Prostate gland (tissue), 2 donors: ENCODE results near the gene MRPS23. TPM values are rescaled to one million over a fixed set of nuclear protein-coding genes. Genes with fewer than 3 reads are reported as not detected.
A peak's percentile ranks its signal among the peaks of the same experiment; 100 is the strongest.

Experiments
- DNase-seq: peaks from one replicate; pipeline ENCODE4 v3.0.0-alpha.2; 2019; ENCODE audit warnings: low spot score
- H3K27ac ChIP-seq, 2 donors: fragments of 200-600 bp; sonication (generic); 2 replicates each; pipeline ENCODE4 v1.5.1; 2017 to 2019
- H3K27me3 ChIP-seq: fragments of 200-600 bp; sonication (generic); replicated peaks from 2 replicates; pipeline ENCODE4 v1.5.1; 2019; ENCODE audit not compliant: insufficient read depth
- H3K36me3 ChIP-seq, 2 donors: fragments of 200-600 bp; sonication (generic); 1 replicate in 1 of 2; 2 replicates in 1 of 2; pipeline versions ENCODE4 v1.5.1 to v1.8.1; 2017 to 2019
- H3K4me1 ChIP-seq: fragments of 200-600 bp; sonication (generic); replicated peaks from 2 replicates; pipeline ENCODE4 v1.5.1; 2019
- H3K4me3 ChIP-seq, 2 donors: fragments of 200-600 bp; sonication (generic); 2 replicates each; pipeline ENCODE4 v1.5.1; 2017 to 2019
- H3K9me3 ChIP-seq: fragments of 200-600 bp; sonication (generic); 2 replicates; pipeline ENCODE4 v1.5.1; 2017
- POLR2A ChIP-seq: fragments of 450-650 bp; IDR thresholded peaks from one replicate; pipeline ENCODE4 v1.6.1; 2016; ENCODE audit warnings: antibody characterized with exemption, mild to moderate bottlenecking
- POLR2AphosphoS5 ChIP-seq: sonication (generic); formaldehyde crosslinking; IDR thresholded peaks from one replicate; pipeline ENCODE4 v1.6.1; 2017; ENCODE audit warnings: antibody characterized with exemption
- WGBS: methylation state at CpG from one replicate; pipeline ENCODE4 v1.1.5; 2018; 5-methylcytosine and 5-hydroxymethylcytosine counted together
- intact Hi-C: fragments of 100-400 bp; cut with DNase I; formaldehyde crosslinking; loops from one replicate; pipeline ENCODE4 v1.14.2; 2022
- total RNA-seq, 2 donors: library from RNA; depleted of rRNA; stranded (reverse); fragments of >200 nt; gene quantifications; one replicate each; pipeline ENCODE4 v1.1.0, GENCODE V29; 2016
- TF ChIP-seq, protein P1 (sequence below), 4 experiments: fragments of 200-600 bp in 2 of 4; fragments of 450-650 bp in 2 of 4; sonication (generic) in 2 of 4; IDR thresholded peaks; 1 replicate in 3 of 4; 2 replicates in 1 of 4; pipeline ENCODE4 v1.5.1; 2016 to 2019; ENCODE audit warnings: antibody characterized with exemption in 4 of 4, mild to moderate bottlenecking in 2 of 4, moderate library complexity in 2 of 4

MRPS23 gene
- total RNA-seq: 10 to 100 TPM; 29.0 to 43.1 TPM

- peak within 1 kb of the TSS; percentile 88 to 92 for H3K27ac ChIP-seq
- peaks cover 17% of the 10 kb centered on the region for H3K4me1 ChIP-seq
- no peaks in the 10 kb centered on the region for H3K36me3 ChIP-seq
- TF ChIP-seq POLR2AphosphoS5 (peak; percentile 100), POLR2A (peak; percentile 77)
- TF ChIP-seq, protein P1, sequence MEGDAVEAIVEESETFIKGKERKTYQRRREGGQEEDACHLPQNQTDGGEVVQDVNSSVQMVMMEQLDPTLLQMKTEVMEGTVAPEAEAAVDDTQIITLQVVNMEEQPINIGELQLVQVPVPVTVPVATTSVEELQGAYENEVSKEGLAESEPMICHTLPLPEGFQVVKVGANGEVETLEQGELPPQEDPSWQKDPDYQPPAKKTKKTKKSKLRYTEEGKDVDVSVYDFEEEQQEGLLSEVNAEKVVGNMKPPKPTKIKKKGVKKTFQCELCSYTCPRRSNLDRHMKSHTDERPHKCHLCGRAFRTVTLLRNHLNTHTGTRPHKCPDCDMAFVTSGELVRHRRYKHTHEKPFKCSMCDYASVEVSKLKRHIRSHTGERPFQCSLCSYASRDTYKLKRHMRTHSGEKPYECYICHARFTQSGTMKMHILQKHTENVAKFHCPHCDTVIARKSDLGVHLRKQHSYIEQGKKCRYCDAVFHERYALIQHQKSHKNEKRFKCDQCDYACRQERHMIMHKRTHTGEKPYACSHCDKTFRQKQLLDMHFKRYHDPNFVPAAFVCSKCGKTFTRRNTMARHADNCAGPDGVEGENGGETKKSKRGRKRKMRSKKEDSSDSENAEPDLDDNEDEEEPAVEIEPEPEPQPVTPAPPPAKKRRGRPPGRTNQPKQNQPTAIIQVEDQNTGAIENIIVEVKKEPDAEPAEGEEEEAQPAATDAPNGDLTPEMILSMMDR (IDR thresholded peaks at IDR 0.05): peak in 1 of 4 experiments; percentile 26
- intact Hi-C loops: loop anchor here (10.0 kb wide), 1 partner anchor 235 kb away; the partner anchor contains the start of gene DYNLL2
- H3K27me3 ChIP-seq: no peaks in the 10 kb centered on the region
- DNase-seq: peak; percentile 98
- under 1% methylated on average over 57 of the region's 57 CpGs for WGBS
- H3K4me3 ChIP-seq: peak within 1 kb of the TSS; percentile 61 to 75
- no peaks in the 10 kb centered on the region for H3K9me3 ChIP-seq
Measured at GRCh38 chr17:57849874-57850754, at the start of gene MRPS23. MRPS23 (minus strand) TSS chr17:57850044; CDS start chr17:57850010, 34 bp downstream.

DNA sequence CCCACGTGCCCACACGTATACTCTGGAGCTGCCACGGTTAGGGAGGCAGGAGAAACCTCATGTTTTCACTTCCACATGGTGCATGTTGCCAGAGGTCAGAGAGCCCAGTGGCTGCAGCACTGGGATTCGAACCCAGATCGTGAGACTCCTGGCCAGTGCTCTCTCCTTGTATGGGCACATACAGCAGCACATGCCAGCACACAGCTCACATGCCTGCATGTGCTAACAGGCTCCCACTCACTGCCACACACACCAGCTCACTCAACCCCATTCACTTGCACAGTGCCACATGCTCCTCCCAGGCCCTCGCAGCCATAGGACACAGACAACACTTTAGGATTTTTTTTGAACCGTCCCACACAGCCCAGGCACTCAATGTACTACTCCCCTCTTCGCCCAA is 49.5 kb upstream of the MRPS23 start:
- TF ChIP-seq POLR2AphosphoS5 (no peak), POLR2A (no peak)
- TF ChIP-seq, protein P1 (IDR thresholded peaks at IDR 0.05): no peak
- DNase-seq: no peak
- peaks cover 55% of the 10 kb centered on the region for H3K4me1 ChIP-seq
- no peaks in the 10 kb centered on the region for H3K27me3 ChIP-seq
- H3K27ac ChIP-seq: peak overlapping the region; percentile 78 to 88
- 22% methylated on average over 8 of the region's 8 CpGs for WGBS
- no peak overlapping the region for H3K4me3 ChIP-seq
- no peaks in the 10 kb centered on the region for H3K36me3 ChIP-seq
- H3K9me3 ChIP-seq: no peaks in the 10 kb centered on the region
- intact Hi-C loops: no loop called here

GRCh38 chr17:57898487-57899311 is 48.9 kb upstream of the MRPS23 start:
- peaks cover 49% of the 10 kb centered on the region for H3K4me1 ChIP-seq
- no peaks in the 10 kb centered on the region for H3K9me3 ChIP-seq
- H3K27me3 ChIP-seq: no peaks in the 10 kb centered on the region
- no peaks in the 10 kb centered on the region for H3K36me3 ChIP-seq
- DNase-seq: peak; percentile 51
- TF ChIP-seq, protein P1 (IDR thresholded peaks at IDR 0.05): no peak
- no peak for TF ChIP-seq POLR2AphosphoS5
- TF ChIP-seq POLR2A: no peak
- intact Hi-C loops: no loop called here
- H3K4me3 ChIP-seq: no peak overlapping the region
- peak overlapping the region; percentile 78 to 88 for H3K27ac ChIP-seq
- WGBS: 55% methylated on average over 5 of the region's 9 CpGs

GRCh38 chr17:57895382-57896060 is 45.7 kb upstream of the MRPS23 start:
- peak overlapping the region; percentile 53 to 87 for H3K27ac ChIP-seq
- peaks cover 45% of the 10 kb centered on the region for H3K4me1 ChIP-seq
- no peaks in the 10 kb centered on the region for H3K27me3 ChIP-seq
- intact Hi-C loops: no loop called here
- TF ChIP-seq POLR2A: no peak
- TF ChIP-seq, protein P1 (IDR thresholded peaks at IDR 0.05): no peak
- TF ChIP-seq POLR2AphosphoS5: no peak
- no peak overlapping the region for H3K4me3 ChIP-seq
- 50% methylated on average over 8 of the region's 8 CpGs for WGBS
- no peaks in the 10 kb centered on the region for H3K9me3 ChIP-seq
- no peak for DNase-seq
- H3K36me3 ChIP-seq: no peaks in the 10 kb centered on the region
